ENCODE results near the gene PRMT1. TPM values are rescaled to one million over a fixed set of nuclear protein-coding genes. Genes with fewer than 3 reads are reported as not detected.

Gene PRMT1
- total RNA-seq, 1 donor from 2014 or later, result 235 TPM

- Mint-ChIP-seq H3K4me3 (ENCODE audit: unreplicated experiment) (no peak overlapping the region), H3K27ac (ENCODE audit: unreplicated experiment) (no peak overlapping the region), H3K9me3 (ENCODE audit: unreplicated experiment) (no peaks in the 10 kb centered on the region), H3K27me3 (ENCODE audit: low read depth, unreplicated experiment) (no peaks in the 10 kb centered on the region), H3K4me1 (ENCODE audit: low read depth, unreplicated experiment) (peaks cover 6% of the 10 kb centered on the region), H3K36me3 (ENCODE audit: low read depth, unreplicated experiment) (peaks cover 13% of the 10 kb centered on the region)
- H3K27me3 ChIP-seq (ENCODE audit: insufficient read depth, low read length), result no peaks in the 10 kb centered on the region
- peaks cover 60% of the 10 kb centered on the region for H3K79me2 ChIP-seq (ENCODE audit: insufficient read depth, low read length)
- FAIRE-seq, result no peak
- no peak overlapping the region for H3K4me3 ChIP-seq (ENCODE audit: insufficient read depth, low read depth, low read length)
- H3K36me3 ChIP-seq (ENCODE audit: insufficient read depth, low read length), result peaks cover 13% of the 10 kb centered on the region
- H2AFZ ChIP-seq (ENCODE audit: low read depth, low read length), result no peak overlapping the region
- no peak for DNase-seq (ENCODE audit: low read depth)
- H3K4me1 ChIP-seq (ENCODE audit: insufficient read depth, low read length), result peaks cover 18% of the 10 kb centered on the region
- TF ChIP-seq CTCF (IDR thresholded peaks at IDR 0.05; ENCODE audit: insufficient read depth, low read depth, low read length), result no peak
- no peak for TF ChIP-seq EZH2 (IDR thresholded peaks at IDR 0.05; ENCODE audit: insufficient read depth, low read length)
- no peak overlapping the region for H3K4me2 ChIP-seq (ENCODE audit: low read length)
- H3K9me3 ChIP-seq (ENCODE audit: insufficient read depth, low read depth, low read length), result no peaks in the 10 kb centered on the region
- peaks cover 78% of the 10 kb centered on the region for H4K20me1 ChIP-seq (ENCODE audit: insufficient read depth, low read length)
- H3K27ac ChIP-seq (ENCODE audit: low read depth, low read length), result no peak overlapping the region
- H3K9ac ChIP-seq (ENCODE audit: low read length), result no peak overlapping the region
These were observed 4.8 kb downstream of the PRMT1 start for GRCh38 chr19:49681830-49682229.

- TF ChIP-seq EZH2 (IDR thresholded peaks at IDR 0.05; ENCODE audit: insufficient read depth, low read length), result no peak
- no peak for TF ChIP-seq CTCF (IDR thresholded peaks at IDR 0.05; ENCODE audit: insufficient read depth, low read depth, low read length)
- Mint-ChIP-seq H3K4me1 (ENCODE audit: low read depth, unreplicated experiment) (peaks cover 6% of the 10 kb centered on the region), H3K27ac (ENCODE audit: unreplicated experiment) (peak overlapping the region; percentile 47), H3K4me3 (ENCODE audit: unreplicated experiment) (no peak overlapping the region), H3K27me3 (ENCODE audit: low read depth, unreplicated experiment) (no peaks in the 10 kb centered on the region), H3K9me3 (ENCODE audit: unreplicated experiment) (no peaks in the 10 kb centered on the region), H3K36me3 (ENCODE audit: low read depth, unreplicated experiment) (peaks cover 13% of the 10 kb centered on the region)
- Histone ChIP-seq H3K36me3 (ENCODE audit: insufficient read depth, low read length) (peaks cover 13% of the 10 kb centered on the region), H3K27ac (ENCODE audit: low read depth, low read length) (no peak overlapping the region), H4K20me1 (ENCODE audit: insufficient read depth, low read length) (peaks cover 78% of the 10 kb centered on the region), H3K9me3 (ENCODE audit: insufficient read depth, low read depth, low read length) (no peaks in the 10 kb centered on the region), H3K4me1 (ENCODE audit: insufficient read depth, low read length) (peaks cover 18% of the 10 kb centered on the region), H3K9ac (ENCODE audit: low read length) (no peak overlapping the region), H3K4me3 (ENCODE audit: insufficient read depth, low read depth, low read length) (no peak overlapping the region), H3K4me2 (ENCODE audit: low read length) (no peak overlapping the region), H2AFZ (ENCODE audit: low read depth, low read length) (no peak overlapping the region), H3K79me2 (ENCODE audit: insufficient read depth, low read length) (peaks cover 57% of the 10 kb centered on the region), H3K27me3 (ENCODE audit: insufficient read depth, low read length) (no peaks in the 10 kb centered on the region)
- FAIRE-seq, result no peak
- DNase-seq (ENCODE audit: low read depth), result no peak
These were observed 5.2 kb downstream of the PRMT1 start for GRCh38 chr19:49682274-49682673.

- Mint-ChIP-seq H3K4me3 (ENCODE audit: unreplicated experiment) (no peak overlapping the region), H3K4me1 (ENCODE audit: low read depth, unreplicated experiment) (peaks cover 9% of the 10 kb centered on the region), H3K27me3 (ENCODE audit: low read depth, unreplicated experiment) (no peaks in the 10 kb centered on the region), H3K27ac (ENCODE audit: unreplicated experiment) (no peak overlapping the region), H3K36me3 (ENCODE audit: low read depth, unreplicated experiment) (peaks cover 17% of the 10 kb centered on the region), H3K9me3 (ENCODE audit: unreplicated experiment) (no peaks in the 10 kb centered on the region)
- H4K20me1 ChIP-seq (ENCODE audit: insufficient read depth, low read length), result peaks cover 73% of the 10 kb centered on the region
- no peak overlapping the region for H3K9ac ChIP-seq (ENCODE audit: low read length)
- no peaks in the 10 kb centered on the region for H3K9me3 ChIP-seq (ENCODE audit: insufficient read depth, low read depth, low read length)
- DNase-seq (ENCODE audit: low read depth) (no peak), FAIRE-seq (no peak)
- H3K27me3 ChIP-seq (ENCODE audit: insufficient read depth, low read length), result no peaks in the 10 kb centered on the region
- H2AFZ ChIP-seq (ENCODE audit: low read depth, low read length), result no peak overlapping the region
- peaks cover 20% of the 10 kb centered on the region for H3K4me1 ChIP-seq (ENCODE audit: insufficient read depth, low read length)
- no peak overlapping the region for H3K4me2 ChIP-seq (ENCODE audit: low read length)
- no peak for TF ChIP-seq EZH2 (IDR thresholded peaks at IDR 0.05; ENCODE audit: insufficient read depth, low read length)
- no peak for TF ChIP-seq CTCF (IDR thresholded peaks at IDR 0.05; ENCODE audit: insufficient read depth, low read depth, low read length)
- peaks cover 16% of the 10 kb centered on the region for H3K36me3 ChIP-seq (ENCODE audit: insufficient read depth, low read length)
- H3K4me3 ChIP-seq (ENCODE audit: insufficient read depth, low read depth, low read length), result no peak overlapping the region
- H3K79me2 ChIP-seq (ENCODE audit: insufficient read depth, low read length), result peaks cover 42% of the 10 kb centered on the region
- H3K27ac ChIP-seq (ENCODE audit: low read depth, low read length), result no peak overlapping the region
These were observed 6.8 kb downstream of the PRMT1 start for GRCh38 chr19:49683814-49684250.

Measured in astrocyte (in vitro differentiated cells and primary cell).